Measurements from ENCODE around the gene KRT5. TPM values are rescaled to one million over a fixed set of nuclear protein-coding genes. Genes with fewer than 3 reads are reported as not detected.

KRT5 gene
- total and polyA plus RNA-seq, 10 of the 15 experiments (the other 5 are each of a cell fraction or from before 2014, with no cell fraction given) = 1.6 TPM; not detected in 9

DNA sequence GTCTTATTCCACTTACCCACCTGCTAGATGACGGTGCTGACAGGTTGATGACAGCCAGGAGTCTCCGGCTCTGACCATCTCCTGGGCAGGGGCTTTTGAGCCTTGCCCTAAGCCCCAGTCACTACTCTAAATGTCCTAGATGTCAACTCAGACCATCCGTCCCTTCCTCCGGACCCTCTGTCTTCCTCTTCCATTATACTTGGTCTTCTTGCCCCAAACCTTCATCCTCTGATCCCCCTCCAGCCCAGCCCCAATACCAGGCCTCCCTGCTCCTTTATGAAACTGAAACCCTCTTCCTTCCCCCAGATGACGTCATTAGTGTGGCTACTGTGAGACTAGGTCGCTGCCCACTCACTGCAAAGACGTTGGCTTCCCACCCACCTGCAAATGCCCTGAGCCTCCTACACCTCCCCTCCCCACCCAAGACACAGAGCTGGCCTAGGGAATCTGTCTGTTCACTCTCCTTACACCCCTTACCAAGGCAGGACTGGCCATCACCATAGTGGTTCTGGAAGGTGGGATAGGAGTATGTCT is 22.7 kb upstream of the KRT5 start:
- ATAC-seq (no peak), FAIRE-seq (no peak), DNase-seq (ENCODE audit: low read depth, low spot score) (no peak)
- BruUV-seq (replicated peaks) = no TSS peak
- ChIA-PET SMC1A (ENCODE audit: uncharacterized antibody, unreplicated experiment) (no interaction called here), POLR2A (no interaction called here), RAD21 (ENCODE audit: unreplicated experiment) (no interaction called here), CTCF (no interaction called here)
- H3K36me3 ChIP-seq (ENCODE audit: control insufficient read depth in 2 of 2, insufficient read depth in 2 of 2, low read length in 1 of 2) = no peaks in the 10 kb centered on the region
- no peak overlapping the region for H2AFZ ChIP-seq (ENCODE audit: control insufficient read depth, low read depth, low read length)
- no peaks in the 10 kb centered on the region for H3K79me2 ChIP-seq (ENCODE audit: control insufficient read depth, insufficient read depth, low read length)
- no peak overlapping the region for H3K27ac ChIP-seq (ENCODE audit: control insufficient read depth, insufficient read depth)
- TF ChIP-seq MEF2A (IDR thresholded peaks at IDR 0.05; ENCODE audit: insufficient read depth, low read depth, low read length) (no peak), ATF7 (IDR thresholded peaks at IDR 0.05; ENCODE audit: low read depth) (peak; percentile 62; the same call in 1 of the 2 replicates), NKRF (conservative IDR thresholded peaks at IDR 0.05) (no peak)
- no peak overlapping the region for H3K4me3 ChIP-seq
- H3K9ac ChIP-seq (ENCODE audit: control insufficient read depth, insufficient read depth, low read length) = no peak overlapping the region
- in situ Hi-C loops (cut with MboI) (no loop called here), intact Hi-C loops (cut with micrococcal nuclease; ENCODE audit: unreplicated experiment) (no loop called here)
- H3K4me2 ChIP-seq (ENCODE audit: control insufficient read depth, insufficient read depth) = no peak overlapping the region
- WGBS (ENCODE audit: insufficient coverage, insufficient replicate concordance, low lambda C conversion rate, missing lambda C conversion rate) = 23% methylated on average over 7 of the region's 7 CpGs
- H3K9me3 ChIP-seq (replicated peaks; ENCODE audit: control insufficient read depth, insufficient read depth, low read length) = no peaks in the 10 kb centered on the region
- H3K27me3 ChIP-seq (replicated peaks in 1 of 2; ENCODE audit: control insufficient read depth in 2 of 2, insufficient read depth in 2 of 2, low read length in 1 of 2) = peaks cover 0 to 4% of the 10 kb centered on the region in 2 experiments; a peak in 1 of 4 replicates
- no peaks in the 10 kb centered on the region for H4K20me1 ChIP-seq (ENCODE audit: control insufficient read depth, insufficient read depth)
- H3K4me1 ChIP-seq (ENCODE audit: control insufficient read depth, insufficient read depth, low read length) = no peaks in the 10 kb centered on the region

GRCh38 chr12:52542157-52542556 is 22.0 kb upstream of the KRT5 start:
- in situ Hi-C loops (cut with MboI) = no loop called here

More at GRCh38 chr12:52542157-52542556, 22.0 kb upstream of the KRT5 start:
- ChIA-PET SMC1A (ENCODE audit: uncharacterized antibody, unreplicated experiment) (no interaction called here), RAD21 (ENCODE audit: unreplicated experiment) (no interaction called here), CTCF (no interaction called here), POLR2A (no interaction called here)
- no peak overlapping the region for H2AFZ ChIP-seq (ENCODE audit: control insufficient read depth, low read depth, low read length)
- H3K4me1 ChIP-seq (ENCODE audit: control insufficient read depth, insufficient read depth, low read length) = no peaks in the 10 kb centered on the region
- H3K4me2 ChIP-seq (ENCODE audit: control insufficient read depth, insufficient read depth) = no peak overlapping the region
- no peak for TF ChIP-seq MXI1 (IDR thresholded peaks at IDR 0.05; ENCODE audit: low read depth, low read length)
- no peak for TF ChIP-seq CEBPB (IDR thresholded peaks at IDR 0.05; ENCODE audit: borderline replicate concordance in 1 of 2, low read depth in 2 of 2, low read length in 2 of 2)
- no peak for TF ChIP-seq BCLAF1 (IDR thresholded peaks at IDR 0.05)
- no peak for TF ChIP-seq NR2C1 (IDR thresholded peaks at IDR 0.05)
- TF ChIP-seq CBFB (IDR thresholded peaks at IDR 0.05; ENCODE audit: low read depth) = no peak
- no peak for TF ChIP-seq SIX5 (IDR thresholded peaks at IDR 0.05; ENCODE audit: low read depth, low read length, severe bottlenecking)
- H3K9me3 ChIP-seq (replicated peaks; ENCODE audit: control insufficient read depth, insufficient read depth, low read length) = no peaks in the 10 kb centered on the region
- DNase-seq (ENCODE audit: low read depth, low spot score) = no peak
- H4K20me1 ChIP-seq (ENCODE audit: control insufficient read depth, insufficient read depth) = no peaks in the 10 kb centered on the region
- intact Hi-C loops (cut with micrococcal nuclease; ENCODE audit: unreplicated experiment) = no loop called here
- H3K9ac ChIP-seq (ENCODE audit: control insufficient read depth, insufficient read depth, low read length) = no peak overlapping the region
- no peak overlapping the region for H3K4me3 ChIP-seq
- no peaks in the 10 kb centered on the region for H3K36me3 ChIP-seq (ENCODE audit: control insufficient read depth in 2 of 2, insufficient read depth in 2 of 2, low read length in 1 of 2)
- H3K27ac ChIP-seq (ENCODE audit: control insufficient read depth, insufficient read depth) = no peak overlapping the region
- H3K79me2 ChIP-seq (ENCODE audit: control insufficient read depth, insufficient read depth, low read length) = no peaks in the 10 kb centered on the region
- H3K27me3 ChIP-seq (replicated peaks in 1 of 2; ENCODE audit: control insufficient read depth in 2 of 2, insufficient read depth in 2 of 2, low read length in 1 of 2) = peaks cover 0 to 4% of the 10 kb centered on the region in 2 experiments; a peak in 1 of 4 replicates
- ATAC-seq = no peak
- no TSS peak for BruUV-seq (replicated peaks)
- FAIRE-seq = no peak

All from GM12878 (cell line).